Transverse colon (tissue), 4 donors: ENCODE results near the gene CHMP1A. TPM values are rescaled to one million over a fixed set of nuclear protein-coding genes. Genes with fewer than 3 reads are reported as not detected.
"Not testable (repeated sequence)": the region's sequence is repeated elsewhere in the genome, so short reads cannot be mapped to it uniquely, and the experiment has no call there.

ENCODE experiments used
- DNase-seq: peaks from one replicate; pipeline ENCODE4 v3.0.0-alpha.2; 2019
- H3K27ac ChIP-seq, 4 donors: fragments of 200-600 bp; sonication (generic); 2 replicates each; pipeline ENCODE4 v1.5.1; 2016 to 2018; ENCODE audit warnings: inconsistent platforms in 4 of 4
- H3K27me3 ChIP-seq: fragments of 200-600 bp; sonication (generic); 2 replicates; pipeline ENCODE4 v1.5.1; 2017; ENCODE audit warnings: inconsistent platforms
- H3K36me3 ChIP-seq, 4 donors: fragments of 200-600 bp; sonication (generic); 2 replicates each; pipeline ENCODE4 v1.5.1; 2017 to 2019; ENCODE audit warnings: inconsistent platforms in 4 of 4
- H3K4me1 ChIP-seq, 4 donors: fragments of 200-600 bp; sonication (generic); 2 replicates each; pipeline ENCODE4 v1.5.1; 2017 to 2020; ENCODE audit warnings: inconsistent platforms in 4 of 4
- H3K4me3 ChIP-seq, 4 donors: fragments of 200-600 bp; sonication (generic); 1 replicate in 1 of 4; 2 replicates in 3 of 4; pipeline versions ENCODE4 v1.5.1 to v1.6.1; 2017 to 2019; ENCODE audit warnings: inconsistent platforms in 4 of 4
- H3K9me3 ChIP-seq, 2 donors: fragments of 200-600 bp; sonication (generic); 2 replicates each; pipeline ENCODE4 v1.5.1; 2017 to 2019; ENCODE audit warnings: inconsistent platforms in 2 of 2
- EP300 ChIP-seq: sonication (generic); formaldehyde crosslinking; IDR thresholded peaks from one replicate; pipeline ENCODE4 v1.6.1; 2017; ENCODE audit warnings: antibody characterized with exemption, low read depth
- POLR2A ChIP-seq: fragments of 450-650 bp; IDR thresholded peaks from one replicate; pipeline ENCODE4 v1.6.1; 2016; ENCODE audit warnings: antibody characterized with exemption, mild to moderate bottlenecking, moderate library complexity
- POLR2AphosphoS5 ChIP-seq, 3 donors: sonication (generic); formaldehyde crosslinking; IDR thresholded peaks; one replicate each; pipeline ENCODE4 v1.6.1; 2016; ENCODE audit warnings: antibody characterized with exemption in 3 of 3
- WGBS, 2 donors: methylation state at CpG; one replicate each; pipeline ENCODE4 v1.1.5; 2018; ENCODE audit warnings: low coverage in 1 of 2; 5-methylcytosine and 5-hydroxymethylcytosine counted together
- in situ Hi-C, 4 donors: fragments of 200-750 bp; cut with MboI; loops; one replicate each; pipeline versions ENCODE4 v1.15.0 to v1.15.1; 2017; ENCODE audit warnings: low sequenced_read_pairs in 3 of 4, low pct_ligation_motif_present in 1 of 4, low pct_unique_long_range_greater_than_20kb in 1 of 4
- intact Hi-C: fragments of 100-400 bp; cut with DNase I; formaldehyde crosslinking; loops from one replicate; pipeline ENCODE4 v1.15.1; 2023; ENCODE audit warnings: low total_unique reads
- total RNA-seq, 4 donors: library from RNA; depleted of rRNA; stranded (reverse); fragments of >200 nt; gene quantifications; one replicate each; pipeline ENCODE4 v1.1.0, GENCODE V29; 2016
- TF ChIP-seq, protein P1 (sequence below), 5 experiments: fragments of 200-600 bp in 3 of 5; fragments of 450-650 bp in 2 of 5; sonication (generic) in 3 of 5; IDR thresholded peaks; 1 replicate in 2 of 5; 2 replicates in 3 of 5; pipeline ENCODE4 v1.5.1; 2016 to 2017; ENCODE audit warnings: antibody characterized with exemption in 5 of 5, inconsistent platforms in 3 of 5, mild to moderate bottlenecking in 2 of 5, moderate library complexity in 1 of 5

Gene CHMP1A
- total RNA-seq, 4 donors from 2014 or later = 131 to 184 (median 144) TPM

DNA sequence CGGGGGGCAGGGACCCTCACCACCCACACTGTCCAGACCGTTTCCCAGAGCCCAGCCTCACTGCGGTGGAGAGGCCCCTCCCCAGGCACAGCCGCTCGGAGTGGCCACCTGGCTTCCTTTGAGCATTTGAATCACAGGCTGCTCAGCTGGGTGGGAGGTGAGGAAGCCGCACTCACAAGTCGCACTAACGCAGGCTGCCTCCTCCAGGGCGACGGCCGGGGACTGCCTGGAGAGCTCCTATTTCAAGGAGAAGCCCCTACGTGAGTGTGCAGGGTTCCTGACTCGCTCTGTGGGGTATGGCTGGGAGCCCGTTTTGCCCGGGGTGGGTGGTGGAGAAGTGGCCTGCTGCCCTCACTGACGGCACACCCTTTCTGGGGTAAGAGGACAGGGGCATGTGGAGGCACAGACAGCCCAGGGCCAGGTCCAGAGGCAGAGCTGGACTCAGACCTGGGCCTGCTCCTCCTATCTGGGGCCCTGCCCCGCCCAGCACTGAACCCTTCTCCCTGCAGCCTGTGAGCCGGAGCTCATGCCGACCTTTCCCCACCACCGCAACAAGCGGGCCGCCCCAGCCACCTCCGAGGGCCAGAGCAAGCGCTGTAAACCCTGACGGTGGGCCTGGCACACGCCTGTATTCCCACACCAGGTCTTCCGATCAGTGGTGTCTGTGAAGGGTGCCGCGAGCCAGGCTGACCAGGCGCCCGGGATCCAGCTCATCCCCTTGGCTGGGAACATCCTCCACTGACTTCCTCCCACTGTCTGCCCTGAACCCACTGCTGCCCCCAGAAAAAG is 37.8 kb upstream of the CHMP1A start:
- no peak for DNase-seq
- H3K36me3 ChIP-seq = peaks cover 0 to 22% (median 7%) of the 10 kb centered on the region in 4 donors
- no peak for TF ChIP-seq POLR2AphosphoS5 (IDR thresholded peaks at IDR 0.05)
- no peak for TF ChIP-seq EP300
- TF ChIP-seq, protein P1, sequence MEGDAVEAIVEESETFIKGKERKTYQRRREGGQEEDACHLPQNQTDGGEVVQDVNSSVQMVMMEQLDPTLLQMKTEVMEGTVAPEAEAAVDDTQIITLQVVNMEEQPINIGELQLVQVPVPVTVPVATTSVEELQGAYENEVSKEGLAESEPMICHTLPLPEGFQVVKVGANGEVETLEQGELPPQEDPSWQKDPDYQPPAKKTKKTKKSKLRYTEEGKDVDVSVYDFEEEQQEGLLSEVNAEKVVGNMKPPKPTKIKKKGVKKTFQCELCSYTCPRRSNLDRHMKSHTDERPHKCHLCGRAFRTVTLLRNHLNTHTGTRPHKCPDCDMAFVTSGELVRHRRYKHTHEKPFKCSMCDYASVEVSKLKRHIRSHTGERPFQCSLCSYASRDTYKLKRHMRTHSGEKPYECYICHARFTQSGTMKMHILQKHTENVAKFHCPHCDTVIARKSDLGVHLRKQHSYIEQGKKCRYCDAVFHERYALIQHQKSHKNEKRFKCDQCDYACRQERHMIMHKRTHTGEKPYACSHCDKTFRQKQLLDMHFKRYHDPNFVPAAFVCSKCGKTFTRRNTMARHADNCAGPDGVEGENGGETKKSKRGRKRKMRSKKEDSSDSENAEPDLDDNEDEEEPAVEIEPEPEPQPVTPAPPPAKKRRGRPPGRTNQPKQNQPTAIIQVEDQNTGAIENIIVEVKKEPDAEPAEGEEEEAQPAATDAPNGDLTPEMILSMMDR (IDR thresholded peaks at IDR 0.05) = no peak
- TF ChIP-seq POLR2A = no peak
- intact Hi-C loops (no loop called here), in situ Hi-C loops (no loop called here)
- peaks cover 4 to 13% (median 8%) of the 10 kb centered on the region in 4 donors for H3K4me1 ChIP-seq
- H3K27ac ChIP-seq = peak overlapping the region in 1 of 4 donors; percentile 34
- 68 to 92% methylated on average over 4 to 19 of the region's 31 CpGs for WGBS, 2 donors
- H3K4me3 ChIP-seq = no peak overlapping the region
- H3K27me3 ChIP-seq = no peaks in the 10 kb centered on the region
- no peaks in the 10 kb centered on the region for H3K9me3 ChIP-seq

DNA sequence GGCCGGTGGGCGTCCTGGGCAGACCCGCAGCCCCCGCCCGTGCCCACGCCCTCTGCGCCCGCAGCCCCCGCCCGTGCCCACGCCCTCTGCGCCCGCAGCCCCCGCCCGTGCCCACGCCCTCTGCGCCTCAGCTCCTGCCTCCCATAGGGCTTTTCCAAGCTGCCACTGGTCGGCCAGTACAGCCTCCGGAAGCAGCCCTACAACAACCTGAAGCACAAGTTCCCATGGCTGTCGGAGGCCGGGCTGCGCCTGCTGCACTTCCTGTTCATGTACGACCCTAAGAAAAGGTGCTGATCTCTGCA is 37.2 kb upstream of the CHMP1A start:
- H3K9me3 ChIP-seq, intact Hi-C loops, DNase-seq, H3K4me1 ChIP-seq, H3K4me3 ChIP-seq, H3K27me3 ChIP-seq, in situ Hi-C loops: not testable (repeated sequence)
- Histone ChIP-seq H3K36me3 (peaks cover 0 to 22% (median 7%) of the 10 kb centered on the region in 4 donors), H3K27ac (peak overlapping the region in 1 of 4 donors; percentile 34)
- WGBS, 2 donors = 92% methylated on average over 6 of the region's 23 CpGs; no CpG with 5 or more reads in 1 of the 2 donors

DNA sequence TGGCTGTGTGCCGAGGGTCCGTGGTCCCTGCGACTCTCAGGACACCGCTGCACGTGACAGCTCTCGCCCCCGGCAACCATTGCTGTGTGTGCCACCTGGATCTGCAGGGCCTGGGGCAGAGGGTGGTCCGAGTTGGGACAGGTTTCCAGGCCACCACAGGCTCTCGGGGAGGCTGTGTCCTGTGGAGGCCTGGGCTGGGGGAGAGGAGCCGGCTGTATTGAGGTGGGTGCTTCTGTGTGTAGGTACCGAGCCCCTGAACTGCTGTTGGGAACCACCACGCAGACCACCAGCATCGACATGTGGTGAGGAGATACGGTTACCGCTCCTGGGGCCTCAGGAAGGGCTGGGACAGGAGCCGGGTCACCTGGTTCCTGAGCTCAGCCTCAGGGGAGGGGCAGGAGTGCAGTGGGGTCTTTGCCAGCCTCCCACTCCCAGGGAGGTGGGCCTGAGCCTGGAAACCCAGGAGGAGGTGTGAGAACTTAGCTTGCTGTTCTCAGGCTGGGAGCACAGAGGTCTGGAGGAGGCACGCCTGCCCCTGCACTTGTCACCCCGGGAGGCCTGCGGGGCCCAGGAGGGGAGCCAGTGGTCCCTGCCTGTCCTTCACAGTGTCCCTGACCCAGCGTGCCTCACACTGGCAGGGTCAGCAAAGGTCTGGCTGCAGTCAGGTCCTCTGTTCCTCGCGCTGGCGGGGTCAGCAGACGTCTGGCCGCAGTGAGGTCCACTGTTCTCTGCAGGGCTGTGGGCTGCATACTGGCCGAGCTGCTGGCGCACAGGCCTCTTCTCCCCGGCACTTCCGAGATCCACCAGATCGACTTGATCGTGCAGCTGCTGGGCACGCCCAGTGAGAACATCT is 36.6 kb upstream of the CHMP1A start:
- in situ Hi-C loops (no loop called here), intact Hi-C loops (no loop called here)
- 93% methylated on average over 22 of the region's 32 CpGs; no CpG with 5 or more reads in 1 of the 2 donors for WGBS, 2 donors

DNA sequence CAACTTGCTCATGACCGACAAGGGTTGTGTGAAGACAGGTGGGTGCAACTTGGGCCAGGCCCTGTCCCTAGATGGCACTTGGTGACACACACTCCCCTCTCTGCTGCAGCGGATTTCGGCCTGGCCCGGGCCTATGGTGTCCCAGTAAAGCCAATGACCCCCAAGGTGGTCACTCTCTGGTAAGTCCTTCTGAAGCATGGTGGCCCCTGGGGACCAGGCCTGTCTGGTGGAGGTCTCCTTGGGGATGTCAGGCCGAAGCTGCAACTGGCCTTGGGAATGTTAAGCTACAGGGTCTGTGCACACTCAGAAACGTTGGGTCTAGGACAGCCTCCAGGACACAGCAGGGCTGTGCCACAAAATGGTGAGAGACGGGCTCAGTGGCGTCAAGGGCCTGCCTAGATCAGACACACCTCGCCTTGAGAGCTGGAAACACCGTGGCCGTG is 35.8 kb upstream of the CHMP1A start:
- in situ Hi-C loops (no loop called here), intact Hi-C loops (no loop called here)
- Histone ChIP-seq H3K27ac (no peak overlapping the region), H3K36me3 (peaks cover 0 to 22% (median 9%) of the 10 kb centered on the region in 4 donors), H3K4me3 (no peak overlapping the region), H3K4me1 (peaks cover 0 to 9% (median 4%) of the 10 kb centered on the region in 4 donors), H3K27me3 (no peaks in the 10 kb centered on the region), H3K9me3 (no peaks in the 10 kb centered on the region)
- TF ChIP-seq, protein P1 (IDR thresholded peaks at IDR 0.05) = no peak
- TF ChIP-seq POLR2AphosphoS5 (IDR thresholded peaks at IDR 0.05) (no peak), POLR2A (no peak), EP300 (no peak)
- WGBS, 2 donors = 89% methylated on average over 11 of the region's 11 CpGs; no CpG with 5 or more reads in 1 of the 2 donors
- no peak for DNase-seq

More for the DNA sequence above, 36.6 kb upstream of the CHMP1A start:
- H3K9me3 ChIP-seq = no peaks in the 10 kb centered on the region
- H3K36me3 ChIP-seq = peaks cover 0 to 22% (median 9%) of the 10 kb centered on the region in 4 donors
- no peak for DNase-seq
- H3K4me3 ChIP-seq = no peak overlapping the region
- peak overlapping the region in 1 of 4 donors; percentile 34 for H3K27ac ChIP-seq
- TF ChIP-seq, protein P1 (IDR thresholded peaks at IDR 0.05) = no peak
- TF ChIP-seq EP300 (no peak), POLR2AphosphoS5 (IDR thresholded peaks at IDR 0.05) (no peak), POLR2A (no peak)
- H3K4me1 ChIP-seq = peaks cover 0 to 4% (median 0%) of the 10 kb centered on the region in 4 donors
- H3K27me3 ChIP-seq = no peaks in the 10 kb centered on the region
